HG02943 (cell line): ENCODE measurements around the gene CIP2A.
"Not testable (repeated sequence)": the region's sequence is repeated elsewhere in the genome, so short reads cannot be mapped to it uniquely, and the experiment has no call there.

ENCODE experiments used
- ATAC-seq: cut with Tn5 transposase; IDR thresholded peaks from one replicate; pipeline ENCODE4 v1.9.1; 2021; ENCODE audit warnings: mild to moderate bottlenecking, low read depth, moderate library complexity; ENCODE audit not compliant: unreplicated experiment

Gene CIP2A

DNA sequence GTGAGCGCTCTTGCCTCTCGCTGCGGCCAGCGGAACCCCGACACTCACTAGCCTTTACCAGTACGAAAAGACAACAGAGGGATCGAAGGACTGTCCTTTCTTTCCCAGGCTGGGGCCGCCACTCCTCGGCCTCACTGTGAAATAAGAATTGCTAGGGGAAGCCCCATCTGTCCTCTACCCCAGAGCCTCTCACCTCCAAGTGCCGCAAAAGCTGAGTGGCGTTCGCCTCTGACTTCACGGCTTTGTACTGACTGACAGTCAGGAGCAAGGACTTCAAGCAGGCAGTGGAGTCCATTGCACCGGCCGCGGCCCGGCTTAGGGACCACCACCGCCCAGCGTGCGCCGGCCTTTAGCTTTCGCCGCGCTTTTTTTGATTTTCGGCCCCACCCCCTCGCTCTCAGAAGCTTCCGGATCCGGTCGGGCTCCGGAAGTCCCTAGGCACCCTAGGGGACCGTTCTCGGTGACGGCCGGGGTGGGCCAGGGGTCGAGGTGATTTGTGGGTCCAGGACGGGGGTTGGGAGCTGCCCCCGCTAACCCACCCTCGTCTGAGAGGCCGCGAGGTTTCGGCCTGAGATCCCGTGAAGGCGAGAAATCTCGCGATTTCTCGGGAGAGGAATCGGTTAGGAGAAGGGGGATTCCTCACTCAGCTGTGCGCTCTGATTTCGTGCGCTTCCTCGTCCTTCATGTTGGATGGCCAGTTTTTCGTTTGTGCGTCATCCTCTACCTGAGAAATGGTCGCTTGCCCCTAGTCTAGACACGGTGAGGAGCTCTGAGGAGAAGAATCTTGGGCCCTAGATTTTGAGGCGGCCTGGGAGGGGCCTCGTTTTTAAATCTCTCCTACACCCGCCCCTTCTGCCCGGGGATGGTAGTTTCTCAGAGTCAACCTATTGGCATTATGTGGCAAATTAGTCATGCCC lies at the start of gene CIP2A, which contains the start of gene DZIP3:
Gene CIP2A (minus strand): TSS at position 358 of the 917 bp plus-strand sequence. CDS start 63 bp downstream, at position 295.
Gene DZIP3 (plus strand): TSS at position 642 of the 917 bp plus-strand sequence. CDS start 15,685 bp downstream, outside the sequence.
- ATAC-seq, result peak; percentile 91

DNA sequence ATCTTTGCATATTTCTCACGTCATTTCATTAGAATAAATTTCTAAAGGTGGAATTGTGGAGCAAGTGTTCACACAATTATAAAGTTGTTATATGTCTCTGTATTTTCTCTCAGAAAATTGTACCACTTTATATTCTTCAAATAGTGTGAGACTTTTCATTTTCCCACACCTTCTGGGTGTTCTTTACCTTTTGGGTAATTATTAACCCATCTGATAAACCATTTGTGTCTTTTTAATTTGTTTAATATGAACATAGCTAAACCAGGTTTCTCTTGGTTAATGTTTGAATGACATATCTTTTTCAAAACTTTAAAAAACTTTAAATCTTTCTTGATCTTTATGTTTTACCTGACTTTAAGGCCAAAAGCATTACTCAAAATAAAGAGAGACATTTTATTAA lies 40.7 kb upstream of the CIP2A start:
- ATAC-seq, result no peak

DNA sequence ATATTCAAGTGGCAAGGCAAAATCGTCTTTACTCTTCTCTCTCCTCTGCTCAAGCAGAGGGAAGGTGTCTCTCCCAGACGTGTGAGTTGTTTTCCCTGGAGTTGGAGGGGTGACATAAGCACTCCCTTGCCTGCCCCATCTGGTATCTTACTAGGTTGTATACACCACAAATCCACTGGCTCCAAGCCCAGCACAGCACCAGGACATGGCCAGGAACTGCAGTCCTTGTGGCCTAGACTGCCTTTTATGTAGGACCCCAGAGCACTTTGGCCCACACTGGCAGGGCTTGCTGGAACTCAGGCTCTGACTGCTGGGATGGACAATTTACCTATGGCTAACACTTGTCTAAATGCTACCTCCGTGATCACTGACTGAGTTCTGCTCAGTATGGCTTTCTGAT lies 34.3 kb upstream of the CIP2A start:
- ATAC-seq, result no peak

DNA sequence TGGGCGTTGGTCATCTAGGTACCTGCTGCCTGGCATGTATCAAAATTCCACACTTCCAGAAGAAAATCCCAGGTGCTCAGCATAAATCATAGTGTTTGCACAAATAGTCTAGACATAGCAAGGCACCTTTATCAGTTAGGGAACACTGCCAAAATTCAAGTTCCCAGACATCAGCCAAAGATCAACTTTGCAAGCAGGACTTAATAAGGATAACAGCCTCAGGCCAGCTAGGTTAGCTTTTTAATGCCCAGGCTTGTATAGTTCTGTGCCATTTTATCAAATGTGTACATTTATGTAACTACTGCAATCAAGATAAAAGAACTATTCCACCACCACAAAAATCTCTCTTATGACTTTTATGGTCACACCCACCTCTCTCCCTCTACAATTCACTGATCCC lies 31.0 kb upstream of the CIP2A start:
- no peak for ATAC-seq

DNA sequence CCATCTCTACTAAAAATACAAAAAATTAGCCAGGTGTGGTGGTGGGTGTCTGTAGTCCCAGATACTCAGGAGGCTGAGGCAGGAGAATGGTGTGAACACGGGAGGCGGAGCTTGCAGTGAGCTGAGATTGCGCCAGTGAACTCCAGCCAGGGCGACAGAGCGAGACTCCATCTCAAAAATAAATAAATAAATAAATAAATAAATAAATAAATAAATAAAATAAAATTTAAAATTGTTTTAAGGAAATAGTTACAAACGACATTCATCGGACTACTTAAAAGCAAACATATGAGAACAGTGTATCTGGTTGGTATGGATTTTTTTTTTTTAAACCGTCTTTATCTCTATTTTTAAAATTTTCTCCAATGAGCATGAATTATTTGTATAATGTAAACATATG lies 26.9 kb upstream of the CIP2A start:
- ATAC-seq, result not testable (repeated sequence)

DNA sequence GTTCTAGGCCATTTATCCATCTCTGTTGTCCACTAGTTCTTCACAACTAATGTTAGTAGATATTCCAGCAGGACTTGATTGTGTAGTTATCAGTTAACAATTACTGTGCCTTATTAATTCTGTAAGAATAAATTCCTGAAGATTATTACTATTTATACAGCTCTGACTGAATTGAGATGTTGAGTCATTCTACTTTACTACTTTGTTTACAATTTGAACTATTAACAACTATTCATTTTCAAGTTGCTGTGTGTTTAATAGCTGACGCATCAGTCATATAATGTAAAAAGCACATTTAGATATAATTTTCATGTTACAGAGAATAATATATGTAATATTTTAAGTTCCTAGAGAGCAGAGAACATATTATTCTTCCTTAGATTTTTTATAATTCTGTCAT lies 21.4 kb upstream of the CIP2A start:
- ATAC-seq, result no peak

DNA sequence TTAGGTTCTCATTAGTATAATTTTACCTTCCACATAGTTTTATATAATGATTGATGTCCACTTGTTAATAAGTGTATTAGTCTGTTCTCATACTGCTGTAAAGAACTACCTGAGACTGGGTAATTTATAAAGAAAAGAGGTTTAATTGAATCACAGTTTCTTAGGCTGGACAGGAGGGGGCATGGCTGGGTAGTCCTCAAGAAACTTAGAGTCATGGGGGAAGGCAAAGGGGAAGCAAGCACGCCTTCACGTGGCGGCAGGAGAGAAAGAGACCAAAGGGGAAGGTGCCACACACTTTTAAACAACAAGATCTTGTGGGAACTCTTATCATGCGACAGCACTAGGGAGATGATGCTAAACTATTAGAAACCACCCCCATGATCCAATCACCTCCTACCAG lies 19.5 kb upstream of the CIP2A start:
- ATAC-seq, result no peak

DNA sequence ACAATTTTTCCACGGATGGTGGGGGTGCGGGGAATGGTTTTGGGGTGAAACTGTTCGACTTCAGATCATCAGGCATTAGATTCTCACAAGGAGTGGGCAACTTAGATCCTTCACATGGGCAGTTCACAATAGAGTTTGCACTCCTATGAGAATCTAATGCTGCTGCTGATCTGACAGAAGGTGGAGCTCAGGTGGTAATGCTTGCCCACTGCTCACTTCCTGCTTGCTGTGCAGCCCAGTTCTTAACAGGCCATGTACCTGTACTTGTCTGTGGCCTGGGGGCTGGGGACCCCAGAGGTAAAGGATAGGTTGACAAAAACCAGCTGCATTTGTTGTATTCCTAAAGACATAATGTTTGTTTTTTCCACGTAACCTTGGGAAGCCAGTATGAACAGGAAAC lies 16.3 kb upstream of the CIP2A start:
- ATAC-seq, result no peak

DNA sequence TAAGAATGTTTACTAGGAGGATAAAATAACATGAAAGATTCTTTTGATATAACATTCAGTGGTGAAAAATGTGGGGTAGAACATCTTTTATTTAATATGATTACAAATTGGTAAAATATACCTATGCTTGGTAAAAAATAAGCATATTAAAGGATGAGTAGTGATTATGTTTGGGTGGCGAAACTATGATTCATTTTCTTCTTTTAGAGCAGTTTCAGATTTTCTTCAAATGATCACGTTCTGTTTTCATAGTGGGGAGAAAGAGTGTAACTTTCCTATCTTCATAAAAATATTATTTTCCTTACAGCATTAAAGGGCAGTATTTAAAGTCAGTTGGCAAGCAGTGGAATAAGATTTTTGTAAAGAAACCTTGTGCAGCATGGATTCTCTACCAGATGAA lies 15.8 kb upstream of the CIP2A start:
- no peak for ATAC-seq

DNA sequence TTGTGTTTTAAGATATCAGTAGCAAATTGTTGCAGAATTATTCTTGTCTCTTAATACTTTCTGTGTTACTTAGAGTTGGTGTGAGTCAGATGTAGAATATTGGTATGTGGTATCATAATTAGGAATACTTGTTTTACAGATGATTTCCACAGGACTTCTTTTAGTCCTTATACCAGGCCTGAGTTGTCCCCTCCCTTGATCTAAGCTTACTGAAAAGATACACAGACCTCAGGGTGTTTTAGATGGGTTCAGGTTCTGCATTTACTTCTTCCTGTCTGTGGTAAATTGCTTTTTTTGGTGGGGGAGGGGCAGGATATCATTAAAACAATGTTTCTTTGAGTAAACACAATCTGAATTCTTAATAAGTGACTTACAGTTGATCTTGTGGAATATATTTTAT lies 14.5 kb upstream of the CIP2A start:
- ATAC-seq, result no peak

DNA sequence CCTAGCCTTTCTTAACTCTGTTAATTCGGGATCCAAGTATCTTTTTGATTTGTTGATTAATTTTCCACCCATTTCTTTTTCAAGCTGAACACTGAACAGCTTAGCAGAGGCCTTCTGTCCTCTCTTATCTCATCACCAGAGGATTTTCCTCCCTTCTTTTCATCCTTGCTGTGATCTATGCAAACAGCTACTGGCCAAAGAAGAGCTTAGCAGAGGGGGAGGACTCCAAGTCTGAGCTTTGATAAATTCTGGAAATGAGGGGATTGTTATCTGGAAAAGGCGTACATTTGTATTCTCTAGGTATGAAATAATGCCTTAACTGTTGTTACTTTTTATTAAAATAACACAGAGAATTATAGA lies 13.7 kb upstream of the CIP2A start:
- ATAC-seq, result no peak

DNA sequence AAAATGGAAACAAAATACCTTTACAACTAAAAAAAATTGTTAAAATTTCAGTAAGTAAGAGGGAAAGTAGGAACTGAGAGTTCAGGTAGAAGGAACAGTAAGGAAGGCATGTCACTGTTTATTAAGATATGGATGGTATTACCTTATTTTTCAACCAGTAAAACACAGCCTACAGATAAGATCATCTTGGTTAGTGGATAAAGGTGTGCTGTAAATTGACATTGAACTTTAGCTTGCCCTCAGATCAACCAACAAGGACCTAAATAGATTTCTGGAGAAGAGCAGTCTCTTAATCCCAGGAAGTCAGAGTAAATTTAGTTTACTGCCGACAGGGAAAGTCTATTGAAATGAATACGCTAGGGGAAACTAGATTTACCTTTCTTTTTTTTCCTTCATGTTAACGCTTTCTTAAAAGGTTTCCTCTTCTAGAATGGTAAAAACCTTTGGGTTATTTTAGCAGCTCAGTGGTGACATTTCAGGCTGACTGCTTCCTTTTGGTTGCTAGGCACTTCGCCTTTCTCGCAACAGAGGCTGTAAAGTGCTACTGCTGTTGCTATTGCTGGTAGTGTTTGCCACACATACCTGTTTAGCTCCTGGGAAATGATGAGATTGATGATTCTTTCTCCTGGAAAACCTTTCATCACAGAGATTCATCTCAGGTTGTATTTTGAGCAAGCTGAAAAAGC lies 13.2 kb upstream of the CIP2A start:
- ATAC-seq, result no peak

DNA sequence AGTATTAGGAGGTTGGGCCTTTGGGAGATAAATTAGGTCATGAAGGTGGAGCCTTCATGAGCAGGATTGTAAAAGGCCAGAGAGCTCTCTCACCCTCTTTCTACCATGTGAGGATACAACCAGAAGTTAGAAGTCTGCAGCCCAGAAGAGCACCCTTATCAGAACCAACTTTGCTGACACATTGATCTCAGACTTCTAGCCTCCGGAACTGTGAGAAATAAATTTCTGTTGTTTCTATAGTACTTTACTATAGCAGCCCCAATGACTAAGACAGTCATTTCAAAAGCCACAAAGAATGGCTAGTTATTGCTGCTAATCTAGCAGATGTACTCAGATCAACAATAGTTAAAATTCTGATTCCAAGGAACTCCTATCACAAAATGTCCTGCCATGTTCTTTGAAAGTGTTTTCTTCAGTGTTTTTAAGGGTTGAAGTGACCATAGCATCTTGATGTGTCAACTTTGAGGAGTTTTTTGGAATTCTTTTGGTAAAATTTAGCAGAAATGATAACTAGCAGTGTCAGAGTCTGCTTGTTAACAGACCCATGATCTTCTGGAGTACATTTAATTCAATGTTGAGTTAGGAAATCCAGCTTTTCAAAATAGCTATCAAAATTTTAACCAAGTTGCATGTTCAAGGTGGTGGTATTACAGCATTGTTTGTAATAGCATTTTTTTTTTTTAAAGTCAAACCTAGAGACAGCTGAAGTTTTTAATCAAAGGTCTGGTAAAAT lies 10.6 kb upstream of the CIP2A start:
- no peak for ATAC-seq

DNA sequence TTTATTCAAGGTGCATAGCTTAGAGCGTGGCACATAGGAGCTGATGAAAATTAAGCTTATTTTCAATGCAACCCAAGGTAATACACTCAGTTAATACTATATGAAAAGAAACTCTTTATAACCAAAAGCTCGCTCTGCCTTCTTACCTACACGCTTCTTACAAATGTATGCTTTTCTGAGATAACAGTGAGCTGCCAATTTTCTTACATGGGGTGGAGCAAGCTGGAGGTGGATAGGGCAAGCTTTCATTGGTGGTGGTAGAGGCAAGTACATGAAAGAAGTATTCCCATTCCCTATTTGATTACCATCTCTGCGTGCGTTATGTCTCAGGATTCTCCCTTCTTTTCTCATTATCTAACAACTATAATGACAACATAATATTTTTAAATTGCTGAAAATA lies 9.1 kb upstream of the CIP2A start:
- ATAC-seq, result no peak

DNA sequence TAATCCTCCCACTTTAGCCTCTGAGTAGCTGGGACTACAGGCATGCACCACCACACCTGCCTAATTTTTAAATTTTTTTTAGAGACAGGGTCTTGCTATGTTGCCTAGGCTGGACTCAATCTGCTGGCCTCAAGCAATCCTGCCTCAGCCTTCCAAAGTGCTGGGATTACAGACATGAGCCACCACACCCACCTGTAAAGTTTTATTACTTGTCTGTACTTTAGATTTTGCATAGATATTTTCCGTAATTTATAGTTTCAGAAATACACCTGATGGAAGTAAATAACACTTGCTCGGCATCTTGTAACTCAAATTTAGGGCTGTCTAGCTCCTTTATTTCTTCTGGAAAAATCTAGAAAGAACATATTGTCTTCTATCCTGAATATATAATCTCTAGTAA lies 6.1 kb upstream of the CIP2A start:
- ATAC-seq, result no peak

DNA sequence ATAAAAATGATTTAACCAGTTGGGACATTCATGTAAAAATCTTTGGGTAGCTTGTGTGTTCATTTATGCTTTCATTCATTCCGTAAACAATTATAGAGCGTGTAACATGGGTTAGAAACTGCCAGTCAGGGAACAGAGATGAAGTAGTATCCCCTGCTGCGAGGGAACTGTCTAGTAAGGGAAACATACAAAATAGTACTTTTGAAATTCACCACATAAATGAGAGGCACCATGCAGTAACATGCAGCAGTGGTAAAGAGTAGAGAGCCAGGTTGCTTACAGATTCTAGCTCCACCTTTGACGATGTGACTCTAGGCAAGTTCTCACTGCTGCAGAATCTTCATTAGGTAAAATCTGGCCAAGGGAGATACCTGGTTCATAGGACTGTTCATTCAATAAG lies 1.2 kb upstream of the CIP2A start:
- no peak for ATAC-seq

DNA sequence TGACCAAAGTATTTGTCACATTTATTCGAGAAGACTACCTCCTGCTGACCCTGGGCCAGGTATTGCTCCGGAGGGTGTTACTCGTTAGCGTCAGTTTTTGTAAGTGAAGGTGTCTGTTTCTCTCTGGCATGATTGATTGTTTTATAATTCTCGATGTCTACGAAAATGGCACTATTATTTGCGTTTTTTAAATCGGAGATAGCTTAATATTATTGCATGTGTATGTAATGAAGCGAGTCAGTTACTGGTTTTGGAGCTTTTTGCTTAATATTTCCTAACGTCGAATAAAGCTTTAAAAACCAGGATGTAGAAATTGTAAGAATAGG lies 723 bp upstream of the CIP2A start:
- no peak for ATAC-seq

DNA sequence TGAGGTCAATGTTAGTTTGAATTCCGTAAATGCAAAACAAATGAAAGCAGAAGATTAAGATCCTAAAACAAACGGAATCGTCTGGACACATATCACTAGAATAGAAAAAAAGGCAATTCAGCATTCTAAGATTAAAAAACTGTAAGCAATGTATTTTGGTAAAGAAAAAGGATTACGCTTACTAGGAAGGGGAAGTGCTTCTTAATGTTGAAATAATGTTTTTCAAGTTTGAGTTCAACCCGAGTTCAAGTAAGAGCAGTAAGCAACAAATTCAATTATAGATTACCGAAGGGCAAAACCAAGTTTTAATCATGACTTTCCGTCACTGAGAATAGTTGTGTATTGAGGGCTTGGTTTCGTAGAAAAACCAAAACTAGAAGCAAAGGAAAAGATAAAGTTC lies 637 bp downstream of the CIP2A start:
- ATAC-seq, result no peak

DNA sequence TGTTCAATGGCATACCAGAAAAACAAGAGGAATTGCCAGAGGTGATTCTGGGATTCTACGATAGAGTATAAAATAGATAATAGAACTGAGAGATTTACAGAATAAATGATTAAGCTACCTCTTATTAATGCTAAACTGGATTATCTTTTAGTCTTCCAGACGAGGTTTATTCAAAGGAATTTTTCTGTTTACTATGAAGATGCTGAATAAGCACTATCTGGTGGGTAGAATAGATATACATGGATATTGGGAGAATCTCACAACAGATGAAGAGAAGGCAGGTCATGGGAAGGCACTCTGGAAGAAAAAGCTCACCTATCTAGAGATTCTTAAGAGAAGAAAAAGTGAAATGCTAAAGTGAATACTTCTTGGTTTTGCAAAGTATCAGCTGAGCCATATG lies 11.2 kb downstream of the CIP2A start:
- ATAC-seq, result no peak

DNA sequence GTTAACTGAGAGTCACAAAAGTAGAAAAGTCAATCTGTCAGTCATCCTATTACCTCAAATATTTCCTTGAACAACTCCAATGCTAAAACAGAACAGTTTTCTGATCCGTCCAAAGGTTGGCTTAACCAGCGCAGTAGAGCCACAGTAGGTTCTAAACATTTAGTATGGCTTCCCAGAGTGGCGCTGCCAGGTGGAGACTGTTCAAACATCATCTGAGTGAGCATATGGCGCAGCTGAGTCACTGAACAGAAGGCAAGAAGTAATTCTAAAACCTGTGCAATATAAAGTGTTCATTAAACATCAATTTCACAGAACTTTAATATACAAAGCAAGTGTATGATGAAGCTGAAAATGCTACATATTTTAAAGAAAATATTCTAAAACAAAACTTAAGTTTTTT lies 19.9 kb downstream of the CIP2A start:
- no peak for ATAC-seq

DNA sequence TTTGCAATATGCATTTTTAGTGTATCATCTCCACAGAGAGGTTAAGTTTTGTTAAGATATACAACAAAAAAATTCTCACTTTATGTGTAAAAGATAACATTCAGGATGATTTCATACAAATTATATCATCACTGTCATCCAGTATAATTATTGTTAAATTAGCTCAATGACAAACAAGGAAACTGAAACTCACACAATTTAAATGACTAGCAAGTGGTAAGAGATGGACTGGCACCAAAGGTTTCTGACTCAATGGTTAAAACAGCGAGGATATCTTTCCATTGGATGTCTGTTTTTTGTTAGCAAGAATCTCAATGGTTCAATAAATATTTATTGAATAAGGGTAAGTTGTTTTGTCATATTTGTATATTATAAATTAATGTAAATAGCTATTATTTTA lies 22.6 kb downstream of the CIP2A start:
- ATAC-seq, result no peak
